Trophoblast cell (in vitro differentiated cells and primary cell): ENCODE data around the gene PIK3R6.

ENCODE experiments used
- DNase-seq, 2 donors: peaks; one replicate each; pipeline ENCODE4 v3.0.0-alpha.2; 2016
- H2AFZ ChIP-seq: 2 replicates; pipeline ENCODE4 v1.6.1; 2013; ENCODE audit warnings: low read length, moderate library complexity, mild to moderate bottlenecking; ENCODE audit not compliant: insufficient read depth, poor library complexity
- H2AK5ac ChIP-seq: 2 replicates; pipeline ENCODE4 v1.6.1; 2013; ENCODE audit warnings: mild to moderate bottlenecking, low read length
- H2BK120ac ChIP-seq: 2 replicates; pipeline ENCODE4 v1.6.1; 2013; ENCODE audit warnings: low read length, mild to moderate bottlenecking, moderate library complexity; ENCODE audit not compliant: insufficient read depth, poor library complexity
- H2BK12ac ChIP-seq: 2 replicates; pipeline ENCODE4 v1.6.1; 2013; ENCODE audit warnings: mild to moderate bottlenecking, low read length, moderate library complexity
- H2BK5ac ChIP-seq: 2 replicates; pipeline ENCODE4 v1.6.1; 2013; ENCODE audit warnings: low read length, low read depth, moderate library complexity, mild to moderate bottlenecking; ENCODE audit not compliant: poor library complexity
- H3K14ac ChIP-seq: 2 replicates; pipeline ENCODE4 v1.6.1; 2013; ENCODE audit warnings: mild to moderate bottlenecking, low read length
- H3K18ac ChIP-seq: 2 replicates; pipeline ENCODE4 v1.6.1; 2013; ENCODE audit warnings: mild to moderate bottlenecking, low read length
- H3K23ac ChIP-seq: 2 replicates; pipeline ENCODE4 v1.6.1; 2013; ENCODE audit warnings: low read length
- H3K27ac ChIP-seq: 2 replicates; pipeline ENCODE4 v1.5.1; 2013; ENCODE audit warnings: low read depth, mild to moderate bottlenecking, inconsistent platforms, low read length, moderate library complexity
- H3K27me3 ChIP-seq: 2 replicates; pipeline ENCODE4 v1.6.1; 2013; ENCODE audit warnings: inconsistent platforms, mild to moderate bottlenecking, low read length, moderate library complexity; ENCODE audit not compliant: insufficient read depth
- H3K36me3 ChIP-seq, 2 experiments: 1 replicate in 1 of 2; 2 replicates in 1 of 2; pipeline ENCODE4 v1.6.1; 2013; ENCODE audit warnings: low read length in 2 of 2, mild to moderate bottlenecking in 2 of 2, moderate library complexity in 1 of 2; ENCODE audit not compliant: insufficient read depth in 2 of 2, control insufficient read depth in 1 of 2
- H3K4ac ChIP-seq: 2 replicates; pipeline ENCODE4 v1.6.1; 2013; ENCODE audit warnings: low read depth, mild to moderate bottlenecking, low read length, moderate library complexity
- H3K4me1 ChIP-seq, 2 experiments: 1 replicate in 1 of 2; 2 replicates in 1 of 2; pipeline ENCODE4 v1.6.1; 2013; ENCODE audit warnings: low read length in 2 of 2, mild to moderate bottlenecking in 2 of 2, moderate library complexity in 1 of 2; ENCODE audit not compliant: insufficient read depth in 2 of 2, control insufficient read depth in 1 of 2
- H3K4me2 ChIP-seq: 2 replicates; pipeline ENCODE4 v1.6.1; 2013; ENCODE audit warnings: inconsistent platforms, mild to moderate bottlenecking, low read length, moderate library complexity
- H3K4me3 ChIP-seq: 2 replicates; pipeline ENCODE4 v1.5.1; 2013; ENCODE audit warnings: mild to moderate bottlenecking, low read depth, low read length, inconsistent platforms
- H3K79me1 ChIP-seq: one replicate; pipeline ENCODE4 v1.6.1; 2013; ENCODE audit warnings: low read length
- H3K79me2 ChIP-seq: 2 replicates; pipeline ENCODE4 v1.6.1; 2013; ENCODE audit warnings: low read length, mild to moderate bottlenecking; ENCODE audit not compliant: control insufficient read depth, insufficient read depth, poor library complexity
- H3K9ac ChIP-seq: 2 replicates; pipeline ENCODE4 v1.6.1; 2013; ENCODE audit warnings: mild to moderate bottlenecking, low read length
- H3K9me3 ChIP-seq: 2 replicates; pipeline ENCODE4 v1.6.1; 2013; ENCODE audit warnings: low read depth, mild to moderate bottlenecking, control low read depth, inconsistent platforms, low read length; ENCODE audit not compliant: insufficient read depth
- H4K12ac ChIP-seq: 2 replicates; pipeline ENCODE4 v1.6.1; 2013; ENCODE audit warnings: low read depth, mild to moderate bottlenecking, low read length, moderate library complexity
- H4K8ac ChIP-seq: 2 replicates; pipeline ENCODE4 v1.6.1; 2013; ENCODE audit warnings: low read depth, mild to moderate bottlenecking, low read length, moderate library complexity
- H4K91ac ChIP-seq: one replicate; pipeline ENCODE4 v1.6.1; 2013; ENCODE audit warnings: low read depth, mild to moderate bottlenecking, low read length, moderate library complexity
- WGBS: extraction: QIAGEN DNeasy Blood & Tissue Kit; methylation state at CpG from one replicate; pipeline ENCODE4 v1.1.7; 2013; ENCODE audit warnings: missing lambda C conversion rate; ENCODE audit not compliant: insufficient read length, insufficient coverage; ENCODE audit errors: extremely low coverage; 5-methylcytosine and 5-hydroxymethylcytosine counted together

PIK3R6 gene

GRCh38 chr17:8832711-8833352 lies 34.6 kb downstream of the PIK3R6 start:
- Histone ChIP-seq H4K8ac (no peak overlapping the region), H3K79me1 (no peaks in the 10 kb centered on the region), H3K23ac (no peak overlapping the region), H3K9me3 (peaks cover 10% of the 10 kb centered on the region), H2BK5ac (no peak overlapping the region), H2BK12ac (no peak overlapping the region), H3K27me3 (no peaks in the 10 kb centered on the region), H4K12ac (no peak overlapping the region), H3K4ac (no peak overlapping the region), H3K36me3 (no peaks in the 10 kb centered on the region), H2AFZ (no peak overlapping the region), H2BK120ac (no peak overlapping the region), H4K91ac (no peak overlapping the region), H3K4me2 (no peak overlapping the region), H3K27ac (no peak overlapping the region), H3K4me3 (no peak overlapping the region), H3K79me2 (no peaks in the 10 kb centered on the region), H3K9ac (no peak overlapping the region), H3K18ac (no peak overlapping the region), H3K14ac (no peak overlapping the region), H2AK5ac (no peak overlapping the region), H3K4me1 (peaks cover 0 to 2% of the 10 kb centered on the region in 2 experiments)
- no CpG with 5 or more reads among the region's 33 CpGs for WGBS
- DNase-seq, result peak; percentile 19 to 32

- Histone ChIP-seq H4K12ac (no peak overlapping the region), H3K18ac (no peak overlapping the region), H3K23ac (no peak overlapping the region), H4K8ac (no peak overlapping the region), H2BK120ac (no peak overlapping the region), H2BK12ac (no peak overlapping the region), H3K27me3 (no peaks in the 10 kb centered on the region), H2BK5ac (no peak overlapping the region), H3K4me2 (no peak overlapping the region), H2AFZ (no peak overlapping the region), H3K79me1 (no peaks in the 10 kb centered on the region), H3K14ac (no peak overlapping the region), H3K79me2 (no peaks in the 10 kb centered on the region), H3K4me1 (peaks cover 0 to 2% of the 10 kb centered on the region in 2 experiments), H3K9me3 (peaks cover 10% of the 10 kb centered on the region), H3K27ac (no peak overlapping the region), H3K4me3 (no peak overlapping the region), H2AK5ac (no peak overlapping the region), H3K36me3 (no peaks in the 10 kb centered on the region), H4K91ac (no peak overlapping the region), H3K4ac (no peak overlapping the region), H3K9ac (no peak overlapping the region)
- no peak for DNase-seq
- WGBS, result no CpG with 5 or more reads among the region's 7 CpGs
These were observed 36.1 kb downstream of the PIK3R6 start for GRCh38 chr17:8831234-8831849.

GRCh38 chr17:8830141-8830540 lies 37.3 kb downstream of the PIK3R6 start:
- no peak overlapping the region for H3K4me2 ChIP-seq
- no peaks in the 10 kb centered on the region for H3K79me1 ChIP-seq
- no peak overlapping the region for H2AK5ac ChIP-seq
- H3K18ac ChIP-seq, result no peak overlapping the region
- no peak overlapping the region for H2BK12ac ChIP-seq
- no peaks in the 10 kb centered on the region for H3K79me2 ChIP-seq
- H2BK5ac ChIP-seq, result no peak overlapping the region
- H3K27ac ChIP-seq, result no peak overlapping the region
- no peaks in the 10 kb centered on the region for H3K27me3 ChIP-seq
- H3K4me3 ChIP-seq, result no peak overlapping the region
- no peak overlapping the region for H4K91ac ChIP-seq
- H2AFZ ChIP-seq, result no peak overlapping the region
- no peak overlapping the region for H3K4ac ChIP-seq
- H2BK120ac ChIP-seq, result no peak overlapping the region
- DNase-seq, result no peak
- peaks cover 0 to 2% of the 10 kb centered on the region in 2 experiments for H3K4me1 ChIP-seq
- WGBS, result no CpG with 5 or more reads among the region's 10 CpGs
- H3K9ac ChIP-seq, result no peak overlapping the region
- H3K9me3 ChIP-seq, result peaks cover 7% of the 10 kb centered on the region
- no peak overlapping the region for H4K12ac ChIP-seq
- no peak overlapping the region for H3K23ac ChIP-seq
- no peak overlapping the region for H3K14ac ChIP-seq
- no peaks in the 10 kb centered on the region for H3K36me3 ChIP-seq
- no peak overlapping the region for H4K8ac ChIP-seq

- H3K4me3 ChIP-seq, result peak overlapping the region; percentile 38
- no peak overlapping the region for H3K4ac ChIP-seq
- no peaks in the 10 kb centered on the region for H3K79me2 ChIP-seq
- H3K4me1 ChIP-seq, result peaks cover 0 to 2% of the 10 kb centered on the region in 2 experiments
- H3K23ac ChIP-seq, result no peak overlapping the region
- H3K27ac ChIP-seq, result no peak overlapping the region
- H3K27me3 ChIP-seq, result no peaks in the 10 kb centered on the region
- H3K36me3 ChIP-seq, result no peaks in the 10 kb centered on the region
- H3K14ac ChIP-seq, result no peak overlapping the region
- H4K8ac ChIP-seq, result no peak overlapping the region
- H3K18ac ChIP-seq, result no peak overlapping the region
- WGBS, result no CpG with 5 or more reads among the region's 16 CpGs
- no peak overlapping the region for H2AK5ac ChIP-seq
- H2BK5ac ChIP-seq, result no peak overlapping the region
- DNase-seq, result no peak
- no peak overlapping the region for H2AFZ ChIP-seq
- no peak overlapping the region for H4K91ac ChIP-seq
- no peaks in the 10 kb centered on the region for H3K79me1 ChIP-seq
- no peak overlapping the region for H3K9ac ChIP-seq
- H3K9me3 ChIP-seq, result peaks cover 7% of the 10 kb centered on the region
- H2BK120ac ChIP-seq, result no peak overlapping the region
- H4K12ac ChIP-seq, result no peak overlapping the region
- H3K4me2 ChIP-seq, result no peak overlapping the region
- H2BK12ac ChIP-seq, result no peak overlapping the region
These were observed 38.2 kb downstream of the PIK3R6 start for GRCh38 chr17:8829036-8829941.
